ENCODE measurements around the gene SBK3.
A peak's percentile ranks its signal among the peaks of the same experiment; 100 is the strongest.
"Not testable (repeated sequence)": the region's sequence is repeated elsewhere in the genome, so short reads cannot be mapped to it uniquely, and the experiment has no call there.

Gene SBK3

DNA sequence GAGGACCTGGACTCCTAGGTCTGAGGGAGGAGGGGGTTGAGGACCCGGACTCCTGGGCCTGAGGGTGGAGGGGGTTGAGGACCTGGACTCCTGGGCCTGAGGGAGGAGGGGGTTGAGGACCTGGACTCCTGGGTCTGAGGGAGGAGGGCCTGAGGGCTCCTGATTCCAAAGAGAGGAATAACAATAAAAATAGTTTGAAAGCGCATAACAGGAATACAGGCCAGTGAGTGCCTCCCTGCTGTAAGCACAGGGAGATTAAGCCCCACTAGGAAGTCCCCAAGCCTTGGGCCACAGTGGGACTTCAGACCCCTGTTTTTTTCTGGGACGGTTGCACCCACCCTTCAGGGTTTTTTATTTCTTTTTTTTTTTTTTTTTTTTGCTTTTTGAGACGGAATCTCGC is 7.2 kb downstream of the SBK3 start:
- H3K9ac ChIP-seq (ENCODE audit: low read depth, low read length): no peak overlapping the region
- no peaks in the 10 kb centered on the region for H3K9me3 ChIP-seq (ENCODE audit: control insufficient read depth, insufficient read depth, low read length)
- peak overlapping the region; percentile 76 for H3K27ac ChIP-seq (ENCODE audit: low read depth, low read length)
- H3K27me3 ChIP-seq (ENCODE audit: control insufficient read depth, insufficient read depth, low read length): no peaks in the 10 kb centered on the region
- no peaks in the 10 kb centered on the region for H3K36me3 ChIP-seq (ENCODE audit: control insufficient read depth, insufficient read depth, low read length)
- H3K4me3 ChIP-seq (ENCODE audit: low read depth, low read length): no peak overlapping the region
- peaks cover 4% of the 10 kb centered on the region for H3K4me1 ChIP-seq (ENCODE audit: control insufficient read depth, insufficient read depth, low read length)

- Histone ChIP-seq H3K27me3 (ENCODE audit: control insufficient read depth, insufficient read depth, low read length) (no peaks in the 10 kb centered on the region), H3K9me3 (ENCODE audit: control insufficient read depth, insufficient read depth, low read length) (no peaks in the 10 kb centered on the region), H3K27ac (ENCODE audit: low read depth, low read length) (peak overlapping the region; percentile 76), H3K4me3 (ENCODE audit: low read depth, low read length) (no peak overlapping the region), H3K36me3 (ENCODE audit: control insufficient read depth, insufficient read depth, low read length) (no peaks in the 10 kb centered on the region), H3K4me1 (ENCODE audit: control insufficient read depth, insufficient read depth, low read length) (peaks cover 4% of the 10 kb centered on the region), H3K9ac (ENCODE audit: low read depth, low read length) (no peak overlapping the region)
These were observed 7.6 kb downstream of the SBK3 start for GRCh38 chr19:55537741-55538111.

GRCh38 chr19:55536951-55537740 is 8.2 kb downstream of the SBK3 start, which contains the start of gene SBK2:
Gene SBK2 (minus strand): TSS chr19:55537133. CDS start chr19:55536294, 839 bp downstream.
- Histone ChIP-seq H3K4me1 (ENCODE audit: control insufficient read depth, insufficient read depth, low read length) (peaks cover 4% of the 10 kb centered on the region), H3K36me3 (ENCODE audit: control insufficient read depth, insufficient read depth, low read length) (no peaks in the 10 kb centered on the region), H3K9me3 (ENCODE audit: control insufficient read depth, insufficient read depth, low read length) (no peaks in the 10 kb centered on the region), H3K27me3 (ENCODE audit: control insufficient read depth, insufficient read depth, low read length) (no peaks in the 10 kb centered on the region), H3K4me3 (ENCODE audit: low read depth, low read length) (peak within 1 kb of the TSS; percentile 39; the same call in 1 of the 2 replicates), H3K9ac (ENCODE audit: low read depth, low read length) (no peak within 1 kb of the TSS), H3K27ac (ENCODE audit: low read depth, low read length) (peak within 1 kb of the TSS; percentile 76)

DNA sequence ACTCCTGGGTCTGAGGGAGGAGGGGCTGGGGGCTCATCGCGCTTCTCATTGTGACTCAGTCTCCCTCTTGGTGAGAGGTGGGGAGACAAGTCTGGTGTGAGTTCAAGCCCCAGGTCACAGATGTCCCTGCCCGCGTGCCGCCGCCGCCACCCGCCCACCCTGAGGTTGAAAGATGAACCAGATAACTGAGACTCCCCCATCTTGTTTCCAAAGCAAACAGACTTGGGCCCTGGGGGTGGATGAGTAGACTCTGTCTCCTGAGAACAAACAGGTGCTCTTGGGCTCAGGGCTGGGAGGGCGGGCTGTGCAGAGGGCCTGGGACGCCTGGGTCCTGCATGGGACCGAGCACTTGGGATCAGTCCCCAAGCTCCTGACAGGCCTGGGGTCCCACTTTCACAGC is 9.0 kb downstream of the SBK3 start:
- H3K4me1 ChIP-seq (ENCODE audit: control insufficient read depth, insufficient read depth, low read length): peaks cover 4% of the 10 kb centered on the region
- no peaks in the 10 kb centered on the region for H3K9me3 ChIP-seq (ENCODE audit: control insufficient read depth, insufficient read depth, low read length)
- no peak overlapping the region for H3K9ac ChIP-seq (ENCODE audit: low read depth, low read length)
- no peak overlapping the region for H3K4me3 ChIP-seq (ENCODE audit: low read depth, low read length)
- H3K27me3 ChIP-seq (ENCODE audit: control insufficient read depth, insufficient read depth, low read length): no peaks in the 10 kb centered on the region
- no peaks in the 10 kb centered on the region for H3K36me3 ChIP-seq (ENCODE audit: control insufficient read depth, insufficient read depth, low read length)
- H3K27ac ChIP-seq (ENCODE audit: low read depth, low read length): no peak overlapping the region

DNA sequence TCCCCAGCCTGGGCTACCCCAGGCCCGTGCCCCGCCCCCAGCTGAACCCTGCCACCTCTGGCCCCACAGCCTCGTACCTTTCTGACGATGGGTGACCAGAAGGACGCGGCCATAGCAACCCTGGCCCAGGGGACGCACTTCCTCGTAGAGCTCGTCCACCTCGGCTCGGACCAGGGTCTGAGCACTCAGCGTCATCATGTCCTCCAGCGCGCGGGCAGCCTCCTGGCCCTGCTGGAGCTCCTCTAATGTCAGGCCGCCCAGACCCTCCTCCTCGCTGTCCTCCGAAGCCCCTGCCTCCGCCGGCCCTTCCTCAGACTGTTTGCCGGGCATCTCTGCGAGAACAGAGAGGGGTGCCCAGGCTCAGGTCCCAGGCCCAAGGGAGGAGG is 9.4 kb downstream of the SBK3 start:
- Histone ChIP-seq H3K9me3 (ENCODE audit: control insufficient read depth, insufficient read depth, low read length) (no peaks in the 10 kb centered on the region), H3K4me1 (ENCODE audit: control insufficient read depth, insufficient read depth, low read length) (peaks cover 4% of the 10 kb centered on the region), H3K36me3 (ENCODE audit: control insufficient read depth, insufficient read depth, low read length) (no peaks in the 10 kb centered on the region), H3K27me3 (ENCODE audit: control insufficient read depth, insufficient read depth, low read length) (no peaks in the 10 kb centered on the region), H3K4me3 (ENCODE audit: low read depth, low read length) (no peak overlapping the region), H3K27ac (ENCODE audit: low read depth, low read length) (no peak overlapping the region), H3K9ac (ENCODE audit: low read depth, low read length) (no peak overlapping the region)

- H3K27ac ChIP-seq (ENCODE audit: low read depth, low read length): no peak overlapping the region
- no peaks in the 10 kb centered on the region for H3K36me3 ChIP-seq (ENCODE audit: control insufficient read depth, insufficient read depth, low read length)
- no peaks in the 10 kb centered on the region for H3K27me3 ChIP-seq (ENCODE audit: control insufficient read depth, insufficient read depth, low read length)
- no peak overlapping the region for H3K9ac ChIP-seq (ENCODE audit: low read depth, low read length)
- no peaks in the 10 kb centered on the region for H3K9me3 ChIP-seq (ENCODE audit: control insufficient read depth, insufficient read depth, low read length)
- H3K4me1 ChIP-seq (ENCODE audit: control insufficient read depth, insufficient read depth, low read length): peaks cover 4% of the 10 kb centered on the region
- H3K4me3 ChIP-seq (ENCODE audit: low read depth, low read length): no peak overlapping the region
These were observed 10.0 kb downstream of the SBK3 start for GRCh38 chr19:55535173-55535964.

DNA sequence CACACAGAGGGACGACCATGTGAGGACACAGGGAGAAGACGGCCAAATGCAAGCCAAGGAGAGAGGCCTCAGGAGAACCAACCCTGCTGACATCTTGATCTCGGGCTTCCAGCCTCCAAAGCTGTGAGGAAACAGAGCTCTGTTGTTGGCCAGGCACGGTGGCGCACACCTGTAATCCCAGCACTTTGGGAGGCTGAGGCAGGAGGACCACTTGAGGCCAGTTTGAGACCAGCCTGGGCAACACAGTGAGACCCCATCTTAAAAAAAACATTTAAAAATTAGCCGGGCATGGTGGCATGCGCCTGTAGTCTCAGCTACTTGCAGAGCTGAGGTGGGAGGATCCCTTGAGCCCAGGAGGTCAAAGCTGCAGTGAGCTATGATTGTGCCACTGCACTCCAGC is 11.1 kb downstream of the SBK3 start:
- not testable (repeated sequence) for H3K27me3 ChIP-seq (ENCODE audit: control insufficient read depth, insufficient read depth, low read length); H3K36me3 ChIP-seq (ENCODE audit: control insufficient read depth, insufficient read depth, low read length); H3K4me3 ChIP-seq (ENCODE audit: low read depth, low read length); H3K9me3 ChIP-seq (ENCODE audit: control insufficient read depth, insufficient read depth, low read length); H3K27ac ChIP-seq (ENCODE audit: low read depth, low read length); H3K9ac ChIP-seq (ENCODE audit: low read depth, low read length); H3K4me1 ChIP-seq (ENCODE audit: control insufficient read depth, insufficient read depth, low read length)

DNA sequence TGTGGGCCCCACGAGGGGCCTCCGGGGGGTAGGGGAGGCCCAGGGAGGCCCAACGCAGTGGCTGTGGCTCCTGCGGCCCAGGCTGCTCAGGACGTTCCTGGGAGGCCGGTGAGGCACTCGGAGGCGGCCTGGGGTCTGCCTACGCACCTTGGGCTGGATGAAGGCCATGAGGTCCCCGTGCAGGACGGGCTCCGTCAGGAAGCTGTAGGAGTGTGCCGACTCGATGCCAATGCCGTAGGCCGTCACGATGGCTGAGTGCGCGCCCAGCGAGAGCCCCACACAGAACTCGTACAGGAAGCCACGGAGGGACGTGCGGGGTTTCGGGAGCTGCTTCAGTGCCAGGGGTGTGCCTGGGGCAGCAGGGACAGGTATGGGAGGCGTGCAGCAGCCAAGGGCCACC is 14.3 kb downstream of the SBK3 start:
- H3K9me3 ChIP-seq (ENCODE audit: control insufficient read depth, insufficient read depth, low read length): no peaks in the 10 kb centered on the region
- no peak overlapping the region for H3K9ac ChIP-seq (ENCODE audit: low read depth, low read length)
- no peak overlapping the region for H3K4me3 ChIP-seq (ENCODE audit: low read depth, low read length)
- H3K27ac ChIP-seq (ENCODE audit: low read depth, low read length): no peak overlapping the region
- H3K27me3 ChIP-seq (ENCODE audit: control insufficient read depth, insufficient read depth, low read length): no peaks in the 10 kb centered on the region
- H3K36me3 ChIP-seq (ENCODE audit: control insufficient read depth, insufficient read depth, low read length): no peaks in the 10 kb centered on the region
- peaks cover 8% of the 10 kb centered on the region; the same call in 1 of the 2 replicates for H3K4me1 ChIP-seq (ENCODE audit: control insufficient read depth, insufficient read depth, low read length)

DNA sequence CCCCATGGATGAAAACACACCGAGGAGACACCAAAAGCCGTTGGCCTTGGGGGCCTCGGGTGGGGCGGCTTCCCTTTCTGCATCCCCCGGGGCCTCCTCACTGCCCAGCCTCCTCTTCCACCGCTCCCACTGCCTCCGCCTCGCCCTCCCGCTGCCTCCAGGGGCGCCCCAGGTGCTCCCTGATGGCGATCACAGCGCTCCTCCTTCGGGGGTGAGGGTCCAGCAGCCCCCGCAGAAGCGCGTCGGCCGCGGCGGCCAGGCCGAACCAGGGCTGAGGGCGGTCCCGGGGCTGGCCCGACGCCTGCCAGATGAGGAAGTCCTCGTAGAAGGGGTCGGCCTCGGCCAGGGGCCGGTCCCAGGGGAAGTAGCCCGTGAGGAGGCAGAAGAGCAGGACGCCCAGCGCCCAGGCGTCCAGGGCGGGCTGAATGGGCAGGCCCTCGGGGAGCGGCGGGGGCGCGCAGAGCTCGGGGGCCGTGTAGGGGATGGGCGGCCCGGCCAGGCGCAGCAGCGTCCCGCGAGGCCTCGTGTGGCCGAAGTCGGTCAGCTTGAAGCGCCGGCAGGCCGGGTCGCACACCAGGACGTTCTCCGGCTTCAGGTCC is 15.6 kb downstream of the SBK3 start:
- no peaks in the 10 kb centered on the region for H3K36me3 ChIP-seq (ENCODE audit: control insufficient read depth, insufficient read depth, low read length)
- H3K9me3 ChIP-seq (ENCODE audit: control insufficient read depth, insufficient read depth, low read length): no peaks in the 10 kb centered on the region
- no peaks in the 10 kb centered on the region for H3K27me3 ChIP-seq (ENCODE audit: control insufficient read depth, insufficient read depth, low read length)
- no peak overlapping the region for H3K4me3 ChIP-seq (ENCODE audit: low read depth, low read length)
- H3K27ac ChIP-seq (ENCODE audit: low read depth, low read length): no peak overlapping the region
- peaks cover 8% of the 10 kb centered on the region; the same call in 1 of the 2 replicates for H3K4me1 ChIP-seq (ENCODE audit: control insufficient read depth, insufficient read depth, low read length)
- H3K9ac ChIP-seq (ENCODE audit: low read depth, low read length): no peak overlapping the region

- Histone ChIP-seq H3K4me3 (ENCODE audit: low read depth, low read length) (no peak overlapping the region), H3K36me3 (ENCODE audit: control insufficient read depth, insufficient read depth, low read length) (no peaks in the 10 kb centered on the region), H3K27me3 (ENCODE audit: control insufficient read depth, insufficient read depth, low read length) (no peaks in the 10 kb centered on the region), H3K27ac (ENCODE audit: low read depth, low read length) (no peak overlapping the region), H3K4me1 (ENCODE audit: control insufficient read depth, insufficient read depth, low read length) (peaks cover 8% of the 10 kb centered on the region; the same call in 1 of the 2 replicates), H3K9me3 (ENCODE audit: control insufficient read depth, insufficient read depth, low read length) (no peaks in the 10 kb centered on the region), H3K9ac (ENCODE audit: low read depth, low read length) (no peak overlapping the region)
These were observed 17.1 kb downstream of the SBK3 start for GRCh38 chr19:55528030-55528803.

All from HUES48 (cell line).